ENCODE data around the gene ADRA2C.

The ADRA2C gene

DNA sequence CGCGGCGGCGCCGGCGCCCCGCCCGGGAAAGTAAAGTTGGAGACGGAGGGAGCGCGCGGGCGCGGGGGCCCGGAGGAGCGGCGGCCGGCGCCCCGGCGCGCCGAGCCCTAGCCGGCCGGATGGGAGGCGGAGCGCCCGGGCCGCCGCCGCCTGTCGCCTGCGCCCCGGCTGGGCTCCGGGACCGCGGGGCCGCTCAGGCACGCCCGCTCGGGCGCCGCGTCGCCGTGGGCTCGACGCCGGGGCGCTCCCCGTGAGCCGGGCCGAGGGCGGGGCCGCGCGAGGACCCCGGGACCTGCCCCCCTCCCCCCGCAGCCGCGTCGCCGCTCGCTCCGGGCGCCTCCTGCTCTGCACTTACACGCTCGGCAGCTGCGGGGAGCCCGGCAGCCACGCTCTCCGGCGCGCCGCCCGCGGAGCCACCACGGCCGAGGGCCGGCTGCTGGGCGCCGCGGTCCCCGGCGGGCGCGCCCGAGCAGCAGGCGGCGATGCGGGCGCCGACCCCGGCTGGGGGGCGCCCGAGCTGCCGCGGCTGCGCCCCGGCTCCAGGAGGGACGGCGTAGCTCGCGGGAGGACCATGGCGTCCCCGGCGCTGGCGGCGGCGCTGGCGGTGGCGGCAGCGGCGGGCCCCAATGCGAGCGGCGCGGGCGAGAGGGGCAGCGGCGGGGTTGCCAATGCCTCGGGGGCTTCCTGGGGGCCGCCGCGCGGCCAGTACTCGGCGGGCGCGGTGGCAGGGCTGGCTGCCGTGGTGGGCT, at the start of gene ADRA2C:
Gene ADRA2C, plus strand, starts transcription at position 350 of the 749 bp plus-strand sequence. Its CDS starts 222 bp downstream, at position 572.
- no peak for DNase-seq (ENCODE audit: low read depth, low spot score)

DNA sequence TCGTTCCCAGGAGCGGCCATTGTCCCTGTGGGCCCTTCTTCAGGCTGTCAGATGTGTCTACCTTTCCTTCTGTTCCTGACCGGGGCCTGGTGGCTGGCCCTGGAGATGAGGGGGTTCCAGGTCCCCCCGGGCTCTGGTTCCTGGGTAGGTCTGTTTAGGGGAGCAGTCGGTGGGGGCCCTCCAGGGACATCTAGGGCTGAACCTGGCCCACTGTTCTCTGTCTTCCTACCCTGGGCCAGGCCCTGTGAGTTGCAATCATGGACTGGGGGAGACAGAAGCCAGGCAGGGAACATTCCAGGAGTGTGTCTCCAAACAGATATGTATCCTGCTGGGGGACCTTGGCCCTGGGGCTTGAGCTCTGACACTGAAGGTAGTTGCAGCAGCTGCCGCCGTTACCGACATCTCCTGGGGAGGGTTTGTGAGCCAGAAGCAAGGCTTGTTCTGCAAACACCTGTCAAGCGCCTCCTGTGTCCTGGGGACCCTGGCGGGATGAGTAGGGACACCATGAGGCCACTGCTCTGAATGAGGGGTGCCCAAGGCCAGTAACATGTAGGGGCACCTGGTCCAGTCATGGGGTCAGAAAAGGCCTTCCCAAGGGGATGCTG, 49.5 kb upstream of the ADRA2C start:
- DNase-seq (ENCODE audit: low read depth, low spot score), result no peak

DNA sequence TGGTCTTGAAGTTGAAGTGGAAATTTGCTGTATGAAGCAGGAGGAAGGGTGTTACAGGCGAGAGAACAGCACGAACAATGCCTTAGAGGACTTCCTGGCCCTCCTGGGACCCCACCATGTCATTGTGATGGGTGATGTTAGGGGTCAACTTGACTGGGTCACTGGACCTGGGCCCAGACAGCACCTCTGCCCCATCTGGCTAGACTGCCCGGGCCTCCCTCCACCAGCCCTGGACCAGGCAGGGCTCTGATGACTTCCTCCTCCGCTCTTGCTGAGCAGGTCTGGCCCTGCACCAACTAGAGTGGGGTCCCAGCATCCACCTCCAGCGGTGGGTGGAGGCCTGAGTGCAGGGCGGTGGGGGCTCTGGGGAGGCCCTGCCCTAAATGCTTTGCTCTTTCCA, 48.9 kb upstream of the ADRA2C start:
- DNase-seq (ENCODE audit: low read depth, low spot score), result no peak

DNA sequence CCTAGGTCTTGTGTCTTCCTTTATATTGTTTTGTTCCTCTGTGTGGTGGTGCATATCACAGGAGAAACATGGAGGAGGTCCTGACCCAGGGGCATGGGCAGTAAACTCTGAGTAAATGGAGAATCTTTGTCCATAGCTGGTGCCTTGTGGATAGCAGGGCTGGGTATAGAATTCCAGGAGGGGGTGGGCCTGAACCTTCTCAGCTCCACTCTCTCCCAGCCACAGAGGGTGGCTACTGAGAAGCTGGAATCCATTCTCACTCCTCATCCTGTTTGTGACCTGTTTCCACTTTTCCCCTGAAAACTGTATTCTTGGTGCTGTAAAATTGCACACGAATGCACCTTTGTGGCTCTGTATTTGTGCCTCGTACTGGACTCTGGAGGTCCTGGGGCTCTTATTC, 47.7 kb upstream of the ADRA2C start:
- no peak for DNase-seq (ENCODE audit: low read depth, low spot score)

DNA sequence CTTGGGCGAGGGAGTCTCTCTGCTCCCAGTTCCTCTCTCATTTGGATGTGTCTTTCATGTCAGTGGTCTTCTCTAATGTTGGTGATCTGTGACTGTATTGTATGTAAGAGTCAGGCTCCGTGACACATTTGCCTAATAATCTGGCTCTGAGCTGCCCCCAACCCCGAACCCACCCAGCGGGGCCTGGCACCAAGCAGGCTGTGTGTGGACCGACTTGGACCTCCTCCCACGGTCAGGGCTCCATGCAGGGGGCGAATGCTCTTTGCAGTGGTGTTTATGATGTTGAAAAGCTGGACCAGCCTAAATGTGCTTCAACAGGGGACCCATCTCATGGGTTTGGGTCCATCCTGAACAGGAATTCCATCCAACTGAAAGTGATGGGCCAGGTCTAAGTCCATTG, 47.0 kb upstream of the ADRA2C start:
- no peak for DNase-seq (ENCODE audit: low read depth, low spot score)

DNA sequence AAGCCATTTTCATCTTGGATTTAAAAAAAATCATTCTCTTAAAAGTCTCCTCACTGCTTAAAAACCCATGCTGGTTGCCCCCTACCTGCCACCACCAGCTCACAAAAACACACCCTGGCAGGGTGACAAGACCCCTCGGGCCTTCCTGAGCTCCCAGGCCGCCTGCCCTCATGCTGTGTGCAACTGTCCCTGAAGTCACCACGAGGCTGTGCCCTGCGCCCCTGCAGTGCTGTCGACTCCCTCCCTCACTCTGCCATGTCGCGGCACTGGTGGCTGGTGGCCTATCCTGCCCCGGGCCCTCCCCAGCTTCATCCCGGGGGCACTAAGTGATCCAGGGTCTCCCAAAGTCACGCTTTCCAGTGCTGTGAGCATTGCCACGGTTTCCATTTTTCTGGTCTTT, 46.3 kb upstream of the ADRA2C start:
- no peak for DNase-seq (ENCODE audit: low read depth, low spot score)

DNA sequence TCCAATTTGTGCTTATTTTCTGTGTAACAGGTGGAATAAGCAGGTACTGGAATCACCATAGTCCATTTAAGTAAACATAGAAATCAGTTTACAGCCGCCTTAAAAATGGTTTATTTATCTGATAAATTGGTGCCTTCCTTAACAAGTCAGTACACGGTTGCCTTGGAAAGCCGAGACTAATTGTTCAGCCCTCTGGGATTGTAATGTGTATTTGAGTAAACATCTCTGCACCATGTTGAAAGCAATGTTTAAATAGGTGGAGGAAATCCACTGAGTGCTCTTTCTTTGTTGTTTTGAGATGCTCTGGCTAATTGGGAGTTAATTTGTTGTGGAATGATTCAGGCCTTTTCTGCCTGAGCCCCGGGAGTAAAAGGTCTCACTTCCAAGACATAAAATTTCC, 45.7 kb upstream of the ADRA2C start:
- no peak for DNase-seq (ENCODE audit: low read depth, low spot score)

DNA sequence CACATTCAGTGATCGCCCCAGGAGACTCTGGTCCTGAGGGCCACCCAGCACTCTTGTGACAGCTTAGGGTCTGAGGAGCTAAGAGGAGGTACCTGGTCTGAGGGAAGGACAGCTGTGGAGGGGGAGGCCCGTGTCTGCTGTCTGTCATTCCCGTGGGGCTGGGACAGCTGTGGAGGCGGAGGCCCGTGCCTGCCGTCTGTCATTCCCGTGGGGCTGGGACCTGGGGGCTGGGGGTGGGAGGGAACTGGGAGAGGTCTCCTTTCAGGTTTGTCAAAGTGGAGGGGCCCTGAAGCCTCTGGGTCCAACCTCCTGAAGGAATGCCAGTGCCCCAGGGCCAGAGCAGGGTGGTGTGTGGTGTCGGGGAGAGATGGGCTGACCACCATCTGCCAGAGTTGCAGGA, 45.0 kb upstream of the ADRA2C start:
- DNase-seq (ENCODE audit: low read depth, low spot score), result no peak

DNA sequence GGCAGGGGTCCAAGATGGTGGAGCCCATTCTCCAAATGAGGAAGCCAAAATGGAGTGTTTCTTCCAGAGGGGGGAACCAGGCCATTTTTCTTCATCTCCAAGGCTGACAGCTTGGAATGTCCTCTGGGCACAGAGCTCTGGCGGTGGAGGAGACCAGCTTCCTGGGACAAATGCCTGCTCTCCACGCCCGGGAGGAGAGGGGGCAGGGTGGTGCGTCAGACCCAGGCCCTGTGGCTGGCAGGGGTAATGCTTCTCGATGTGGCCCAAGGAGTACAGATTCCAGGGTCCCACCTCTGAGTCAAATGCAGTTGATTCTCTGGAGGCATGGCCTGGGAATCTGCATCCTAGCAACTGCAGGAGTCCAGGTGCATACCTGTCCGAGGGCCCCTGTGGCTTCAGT, 44.6 kb upstream of the ADRA2C start:
- no peak for DNase-seq (ENCODE audit: low read depth, low spot score)

DNA sequence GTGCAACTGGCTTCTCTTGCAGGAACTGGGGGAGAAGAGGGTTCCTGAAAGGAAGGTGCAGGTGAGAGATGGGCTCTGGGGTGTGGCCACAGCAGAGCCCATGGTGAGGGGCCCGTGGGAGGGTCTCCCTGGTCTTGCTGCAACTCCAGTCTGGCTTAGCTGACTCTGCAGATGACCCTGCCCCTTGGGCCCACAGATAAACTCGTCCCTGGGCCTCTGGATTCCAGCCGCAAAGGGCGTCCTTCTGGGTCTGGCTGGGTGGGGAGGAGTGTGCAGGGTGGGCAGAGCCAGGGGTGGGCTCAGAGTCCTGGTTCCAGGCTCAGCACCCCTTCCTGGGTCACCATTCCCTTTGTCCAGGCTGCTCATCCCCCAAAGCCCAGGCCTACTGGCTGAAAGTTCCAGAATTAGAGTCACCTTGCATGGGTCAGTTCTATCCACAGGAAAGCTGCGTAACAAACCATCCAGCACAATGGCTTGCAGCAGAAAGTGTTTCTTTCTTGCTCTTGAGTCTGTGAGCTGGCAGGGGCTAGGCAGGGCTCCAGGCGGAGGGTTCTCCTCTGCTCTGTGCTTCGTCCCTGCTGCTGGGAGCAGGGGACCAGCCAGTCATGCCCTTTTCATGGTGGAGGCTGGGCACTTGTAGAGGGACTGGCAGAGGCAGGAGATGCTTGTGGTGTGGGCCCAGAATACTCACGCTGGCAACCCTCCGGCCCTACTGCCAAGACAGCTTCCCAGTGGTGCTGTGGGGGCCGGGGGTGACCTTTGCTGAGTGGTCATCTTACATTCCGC, 43.5 kb upstream of the ADRA2C start:
- DNase-seq (ENCODE audit: low read depth, low spot score), result no peak

DNA sequence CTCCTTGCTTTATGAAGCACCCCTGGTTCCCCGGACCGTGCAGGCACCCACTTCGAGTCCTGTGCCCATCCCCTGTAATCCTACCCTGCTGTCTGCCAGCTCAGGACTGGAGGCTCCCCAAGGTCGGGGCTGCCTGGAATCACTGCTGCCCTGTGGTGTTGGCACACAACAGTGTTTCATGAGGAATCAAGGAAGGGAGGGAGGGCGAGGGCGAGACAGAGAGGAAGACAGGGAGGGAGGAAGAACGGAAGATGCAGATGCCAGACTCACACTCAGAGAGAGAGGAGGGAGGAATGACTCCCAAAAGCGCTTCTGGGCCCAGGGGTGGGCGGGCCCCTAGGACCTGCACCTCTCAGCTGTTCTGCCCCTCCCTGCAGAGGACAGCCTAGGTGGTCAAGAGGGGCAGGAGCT, 42.9 kb upstream of the ADRA2C start:
- DNase-seq (ENCODE audit: low read depth, low spot score), result no peak

DNA sequence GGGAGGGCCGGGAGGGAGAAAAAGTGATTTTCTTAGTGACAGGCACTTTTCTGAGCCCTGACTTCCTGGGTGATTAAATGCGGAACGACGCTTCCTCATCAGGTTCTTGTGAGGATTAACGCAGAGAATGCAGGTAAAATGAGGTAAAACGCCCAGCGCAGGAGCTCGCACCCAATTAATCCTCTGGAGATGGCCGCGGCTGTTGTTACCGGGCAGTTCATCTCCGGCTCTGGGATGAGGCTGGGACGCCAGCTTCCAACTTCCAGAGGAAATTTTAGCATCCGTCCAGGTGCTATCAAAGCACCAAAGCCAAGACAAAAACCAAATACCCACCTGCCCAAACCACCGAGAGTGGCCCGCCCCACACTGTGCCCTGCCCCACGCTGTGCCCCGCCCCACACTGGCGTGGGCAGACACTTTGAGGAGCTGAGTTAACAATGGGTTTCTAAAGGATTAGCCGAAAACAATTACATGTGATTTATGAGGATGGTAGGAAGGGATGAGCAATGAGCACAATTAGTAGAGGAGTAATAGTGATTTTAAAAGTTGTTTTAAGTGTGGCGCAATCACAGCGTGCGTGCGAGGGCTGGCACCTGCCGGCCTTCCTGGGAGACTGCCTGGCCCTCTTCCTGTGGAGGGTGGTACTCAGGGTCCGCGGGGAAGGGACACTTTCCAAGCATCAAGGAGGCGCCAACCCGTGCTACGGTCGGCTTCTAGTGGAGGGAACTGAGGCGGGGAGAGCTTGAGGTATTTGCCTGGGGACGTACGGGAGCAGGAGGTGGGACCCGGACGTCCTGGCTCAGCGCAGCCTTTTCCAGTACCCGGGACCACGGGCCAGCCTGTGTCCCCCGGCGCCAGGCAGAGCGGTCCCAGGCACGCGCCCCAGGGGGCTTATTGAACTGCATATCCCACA, 41.6 kb upstream of the ADRA2C start:
- no peak for DNase-seq (ENCODE audit: low read depth, low spot score)

DNA sequence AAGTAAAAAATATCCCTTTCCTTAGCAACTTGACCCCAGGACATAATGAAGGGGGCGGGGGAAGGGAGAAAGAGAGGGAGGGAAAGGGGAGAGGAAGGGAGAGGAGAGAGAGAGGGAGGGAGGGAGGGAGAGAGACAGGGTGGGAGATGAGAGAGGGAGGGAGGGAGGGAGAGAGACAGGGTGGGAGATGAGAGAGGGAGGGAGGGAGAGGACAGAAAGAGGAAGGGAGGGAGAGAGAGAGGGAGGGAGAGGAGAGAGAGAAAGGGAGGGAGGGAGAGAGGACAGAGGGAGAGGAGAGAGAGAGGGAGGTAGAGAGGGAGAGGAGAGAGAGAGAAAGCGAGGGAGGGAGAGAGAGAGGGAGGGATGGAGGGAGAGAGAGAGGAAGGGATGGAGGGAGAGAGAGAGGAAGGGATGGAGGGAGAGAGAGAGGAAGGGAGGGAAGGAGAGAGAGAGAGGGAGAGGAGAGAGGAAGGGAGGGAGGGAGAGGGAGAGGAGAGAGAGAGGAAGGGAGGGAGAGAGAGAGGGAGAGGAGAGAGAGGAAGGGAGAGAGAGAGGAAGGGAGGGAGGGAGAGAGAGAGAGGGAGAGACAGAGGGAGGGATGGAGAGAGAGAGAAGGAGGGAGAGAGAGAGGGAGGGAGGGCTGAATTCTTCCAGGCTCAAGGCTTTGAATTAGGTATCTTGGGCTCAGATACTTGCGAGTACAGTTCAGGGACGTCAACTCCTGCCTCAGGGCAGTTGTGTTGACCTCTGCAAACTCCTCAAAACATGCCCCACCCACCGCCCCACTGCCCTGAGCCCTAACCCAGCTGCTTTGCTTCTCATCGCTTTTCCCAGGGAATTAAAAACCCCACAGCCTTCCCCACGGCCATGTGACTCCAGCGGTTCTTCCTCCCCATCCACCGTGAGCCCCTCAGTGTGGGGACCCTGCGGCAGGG, 40.0 kb upstream of the ADRA2C start:
- DNase-seq (ENCODE audit: low read depth, low spot score), result no peak

DNA sequence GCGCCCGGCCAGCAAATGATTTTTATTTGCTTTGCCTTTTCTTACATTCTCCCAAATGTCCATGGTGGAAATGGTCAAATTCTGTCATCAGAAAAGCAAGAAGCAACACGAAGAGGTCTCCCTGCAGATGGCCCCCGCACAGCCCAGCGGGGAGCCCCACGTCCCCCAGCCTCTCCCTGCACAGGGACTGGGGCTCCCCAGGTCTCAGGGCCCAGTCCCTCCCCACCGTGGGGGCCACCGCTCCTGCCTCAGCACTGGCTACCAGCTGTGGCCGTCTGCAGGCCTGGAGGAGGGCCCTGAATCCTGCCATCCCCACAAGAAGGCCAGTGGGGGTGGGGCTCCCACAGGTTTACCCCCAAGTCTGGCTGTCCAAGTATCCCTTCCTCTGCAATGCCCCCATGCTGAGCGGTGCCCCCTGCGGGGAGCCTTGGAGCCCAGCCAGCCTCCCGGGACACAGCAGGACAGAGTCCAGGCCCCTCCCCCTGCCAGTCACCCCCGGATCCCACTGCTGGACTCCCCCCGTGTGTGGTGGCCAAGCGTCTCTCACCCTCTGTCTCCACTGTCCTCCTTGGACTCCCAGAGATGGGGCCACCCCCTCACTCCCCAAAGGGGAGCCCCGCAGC, 38.2 kb upstream of the ADRA2C start:
- DNase-seq (ENCODE audit: low read depth, low spot score), result no peak

DNA sequence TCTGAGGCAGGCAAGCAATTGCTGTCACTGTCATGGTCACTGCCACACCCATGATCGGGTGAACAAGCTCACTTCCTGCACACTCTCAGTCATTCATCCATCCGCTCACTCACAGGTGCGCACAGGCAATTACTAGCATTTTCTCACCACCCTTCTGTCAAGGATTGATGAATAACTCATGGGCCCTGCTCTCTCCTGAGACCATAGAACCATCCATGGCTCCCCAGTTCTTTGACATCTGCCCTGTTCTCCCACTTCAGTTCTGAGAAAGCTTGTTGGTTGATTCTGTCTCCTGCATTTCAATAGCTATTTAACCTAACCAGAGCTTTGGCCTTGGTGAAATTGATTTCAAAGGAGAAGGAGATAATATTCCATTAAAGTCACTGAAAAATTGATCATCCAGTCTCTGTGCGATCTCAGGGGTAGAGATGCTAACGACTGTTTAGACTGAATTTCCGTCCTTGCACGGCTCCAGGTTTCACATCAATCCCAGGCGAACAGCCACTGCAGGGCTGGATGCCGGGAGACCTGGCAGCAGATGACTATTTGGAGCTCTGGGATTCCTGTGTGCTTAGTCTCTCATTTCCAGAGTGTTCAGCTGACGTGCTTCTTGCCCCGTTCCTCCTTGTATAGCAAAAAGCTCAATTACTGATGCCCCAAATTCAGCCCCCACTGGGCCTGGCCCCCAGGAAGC, 36.9 kb upstream of the ADRA2C start:
- DNase-seq (ENCODE audit: low read depth, low spot score), result no peak

DNA sequence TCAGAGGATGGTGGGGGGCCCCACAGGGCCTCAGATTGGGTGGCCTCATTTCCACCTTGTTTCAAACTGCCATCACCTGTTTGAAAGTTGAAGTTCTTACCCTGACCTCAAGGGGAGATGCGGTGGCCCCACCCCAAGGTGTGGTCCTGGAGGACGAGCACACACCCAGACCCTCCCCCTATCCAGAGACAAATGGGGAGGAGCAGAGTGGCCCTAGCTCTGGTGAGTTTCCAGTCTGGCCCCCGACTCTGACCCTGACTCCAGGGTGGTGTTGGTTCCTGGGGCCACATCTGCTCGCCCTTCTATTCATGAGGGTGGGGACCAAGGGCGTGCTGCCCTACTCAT, 36.3 kb upstream of the ADRA2C start:
- no peak for DNase-seq (ENCODE audit: low read depth, low spot score)

DNA sequence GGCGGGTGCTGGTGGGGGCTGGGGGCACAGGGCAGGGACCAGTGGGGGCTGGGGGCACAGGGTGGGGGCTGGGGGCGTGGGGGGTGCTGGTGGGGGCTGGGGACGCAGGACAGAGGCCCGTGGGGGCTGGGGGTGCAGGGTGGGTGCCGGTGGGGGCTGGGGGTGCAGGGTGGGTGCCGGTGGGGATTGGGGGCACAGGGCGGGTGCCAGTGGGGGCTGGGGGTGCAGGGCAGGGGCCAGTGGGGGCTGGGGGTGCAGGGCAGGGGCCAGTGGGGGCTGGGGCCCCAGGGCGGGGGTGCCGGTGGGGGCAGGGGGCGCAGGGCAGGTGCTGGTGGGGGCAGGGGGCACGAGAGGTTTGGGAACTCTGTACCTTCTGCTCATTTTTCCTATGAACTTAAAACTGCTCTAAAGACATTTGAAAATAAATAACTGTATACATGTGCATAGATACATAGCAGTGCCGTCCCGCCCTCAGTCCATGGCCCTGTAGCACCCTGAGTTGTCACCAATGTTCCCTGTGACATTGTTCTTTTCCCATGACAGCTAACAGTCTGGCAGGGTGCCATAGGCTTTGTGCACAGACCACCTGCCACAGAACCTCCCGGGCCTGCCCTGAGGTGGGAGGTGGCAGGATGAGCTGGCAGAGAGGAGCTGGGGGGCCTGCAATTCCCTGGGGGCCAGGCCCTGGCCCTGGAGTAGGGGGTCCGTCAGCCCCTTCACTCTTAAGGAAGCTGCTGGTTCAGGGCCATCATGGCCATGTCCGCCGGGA, 35.6 kb upstream of the ADRA2C start:
- no peak for DNase-seq (ENCODE audit: low read depth, low spot score)

DNA sequence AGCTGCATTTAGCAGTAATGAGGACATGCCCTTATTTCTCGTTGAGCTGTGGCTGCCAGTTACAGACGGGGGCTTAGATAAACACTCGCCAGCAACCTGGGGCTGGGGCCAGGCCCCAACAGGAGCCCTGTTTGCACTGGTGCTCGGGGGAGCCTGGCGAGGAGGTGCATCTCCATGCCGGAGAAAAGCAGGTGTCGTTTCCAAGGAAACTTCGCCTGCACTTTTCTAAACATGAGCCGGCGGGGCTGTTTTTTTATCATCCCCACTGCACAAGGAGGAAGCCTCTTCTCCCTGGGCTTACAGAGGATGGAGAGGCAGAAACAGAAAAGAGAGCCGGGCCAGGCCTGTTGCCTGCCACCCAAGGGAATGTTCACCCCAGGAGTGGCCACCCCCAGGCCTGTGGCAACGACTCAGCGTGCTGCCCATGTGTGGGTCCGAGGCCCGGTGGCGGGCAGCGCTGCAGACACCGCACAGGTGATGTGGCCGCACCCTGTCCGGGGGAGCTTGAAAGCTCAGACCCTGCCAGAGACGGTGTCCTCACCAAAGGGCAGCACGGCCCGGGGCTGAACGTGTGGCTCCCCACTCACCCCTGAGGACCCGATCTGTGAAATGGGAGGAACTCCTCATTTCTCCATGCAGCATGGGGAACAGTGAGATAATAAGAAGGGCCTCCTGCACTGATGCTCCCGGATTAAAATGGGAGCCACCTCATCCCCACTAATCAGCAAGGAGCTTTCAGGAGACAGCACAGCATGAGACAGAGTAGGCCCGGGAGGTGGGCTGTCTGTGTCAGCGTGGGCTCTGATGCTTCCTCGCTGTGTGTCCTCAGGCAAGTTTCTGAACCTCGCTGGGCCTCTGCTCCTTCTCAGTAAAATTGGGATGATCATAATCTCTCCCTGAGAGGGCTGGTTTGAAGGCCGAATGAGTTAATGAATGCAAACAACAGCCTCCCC, 33.8 kb upstream of the ADRA2C start:
- DNase-seq (ENCODE audit: low read depth, low spot score), result no peak

All from brain pericyte (primary cell).